PFSK-1 (cell line): Measurements from ENCODE around the gene KCNQ2.
A peak's percentile ranks its signal among the peaks of the same experiment; 100 is the strongest.

Experiments used
- FOXP2 ChIP-seq: optimal IDR thresholded peaks from 2 replicates; pipeline ENCODE3; 2011; ENCODE audit warnings: borderline replicate concordance, control low read depth, inconsistent platforms; ENCODE audit not compliant: insufficient read depth; ENCODE audit errors: extremely low read length, extremely low read depth
- POLR2AphosphoS5 ChIP-seq: IDR thresholded peaks from 2 replicates; pipeline ENCODE4 v1.6.1; 2012; ENCODE audit warnings: low read depth, mild to moderate bottlenecking, control low read depth, low read length, moderate library complexity
- SIN3A ChIP-seq: IDR thresholded peaks from 2 replicates; pipeline ENCODE4 v1.6.1; 2012; ENCODE audit warnings: mild to moderate bottlenecking, low read length, moderate library complexity, borderline replicate concordance; ENCODE audit not compliant: insufficient read depth
- TAF1 ChIP-seq: IDR thresholded peaks from 2 replicates; pipeline ENCODE4 v1.6.1; 2012; ENCODE audit warnings: low read length, control low read depth, borderline replicate concordance; ENCODE audit not compliant: insufficient read depth
- TF ChIP-seq, protein P1 (sequence below), 2 experiments: IDR thresholded peaks; 2 replicates each; pipeline versions ENCODE4 v1.6.1 to v1.8.0; 2011 to 2012; ENCODE audit warnings: low read depth in 2 of 2, low read length in 2 of 2, control low read depth in 1 of 2, inconsistent platforms in 1 of 2, mild to moderate bottlenecking in 1 of 2, moderate library complexity in 1 of 2; ENCODE audit not compliant: insufficient read depth in 1 of 2

Gene KCNQ2

DNA sequence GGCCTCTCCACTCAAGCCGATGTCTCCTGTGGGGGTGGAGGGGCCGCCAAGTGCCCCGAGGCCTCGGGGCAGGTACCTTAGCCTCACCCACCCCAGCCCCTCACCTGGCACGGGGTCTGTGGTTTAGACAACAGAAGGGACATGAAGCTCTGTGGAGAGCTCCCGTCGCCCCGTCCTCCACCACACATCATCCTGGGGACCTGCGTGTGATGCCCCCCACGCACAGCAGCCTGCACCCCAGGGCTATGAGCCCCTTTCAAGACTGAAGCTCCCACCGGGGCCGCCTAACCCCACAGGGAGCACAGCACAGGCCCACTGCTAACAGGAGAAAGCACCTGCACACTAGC is 8.2 kb downstream of the KCNQ2 start:
- TF ChIP-seq TAF1 (no peak), POLR2AphosphoS5 (no peak), SIN3A (no peak), FOXP2 (no peak)

DNA sequence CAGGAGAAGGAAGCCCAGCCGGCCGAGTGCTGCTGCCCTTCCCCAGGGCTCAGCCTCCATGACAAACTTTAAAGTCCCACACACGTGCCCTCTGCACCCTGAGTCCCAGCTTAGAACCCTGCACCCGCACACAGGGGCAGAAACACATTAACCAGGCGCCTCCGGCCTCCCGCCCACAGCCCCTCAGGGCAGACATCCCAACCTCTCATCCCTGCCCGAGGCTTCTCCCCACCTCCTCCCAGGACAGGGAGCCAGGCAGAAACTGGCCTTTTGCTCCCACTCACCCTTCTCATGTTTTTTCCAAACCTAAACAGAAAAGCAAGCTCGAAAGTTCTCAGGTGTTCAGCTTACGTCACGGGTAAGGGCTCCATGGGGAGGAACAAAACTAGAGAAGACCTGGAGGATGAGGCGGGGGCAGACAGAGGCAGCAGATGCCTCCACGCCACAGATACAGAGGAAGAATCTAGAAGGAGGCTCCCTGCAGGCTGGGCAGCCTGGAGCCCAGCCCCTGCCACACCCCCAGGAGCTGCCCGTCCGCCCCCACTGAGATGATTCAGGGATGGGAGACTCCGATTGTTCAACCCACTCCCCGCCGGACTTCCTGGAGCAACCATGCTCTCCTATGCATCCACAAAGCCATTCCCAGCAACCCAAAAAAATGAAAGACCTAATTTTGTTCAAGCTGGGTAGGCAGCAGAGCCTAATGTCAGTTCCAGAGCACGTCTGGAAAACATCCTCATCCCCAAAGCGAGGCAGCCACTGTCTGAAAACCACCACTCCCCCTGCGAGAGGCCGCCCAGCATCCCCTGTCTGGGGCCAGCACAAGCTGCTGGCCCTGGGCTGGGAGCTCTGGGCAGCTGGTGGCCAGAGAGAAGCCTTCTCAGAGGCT is 8.8 kb downstream of the KCNQ2 start:
- TF ChIP-seq FOXP2 (no peak), SIN3A (no peak), TAF1 (no peak), POLR2AphosphoS5 (no peak)
- TF ChIP-seq, protein P1, sequence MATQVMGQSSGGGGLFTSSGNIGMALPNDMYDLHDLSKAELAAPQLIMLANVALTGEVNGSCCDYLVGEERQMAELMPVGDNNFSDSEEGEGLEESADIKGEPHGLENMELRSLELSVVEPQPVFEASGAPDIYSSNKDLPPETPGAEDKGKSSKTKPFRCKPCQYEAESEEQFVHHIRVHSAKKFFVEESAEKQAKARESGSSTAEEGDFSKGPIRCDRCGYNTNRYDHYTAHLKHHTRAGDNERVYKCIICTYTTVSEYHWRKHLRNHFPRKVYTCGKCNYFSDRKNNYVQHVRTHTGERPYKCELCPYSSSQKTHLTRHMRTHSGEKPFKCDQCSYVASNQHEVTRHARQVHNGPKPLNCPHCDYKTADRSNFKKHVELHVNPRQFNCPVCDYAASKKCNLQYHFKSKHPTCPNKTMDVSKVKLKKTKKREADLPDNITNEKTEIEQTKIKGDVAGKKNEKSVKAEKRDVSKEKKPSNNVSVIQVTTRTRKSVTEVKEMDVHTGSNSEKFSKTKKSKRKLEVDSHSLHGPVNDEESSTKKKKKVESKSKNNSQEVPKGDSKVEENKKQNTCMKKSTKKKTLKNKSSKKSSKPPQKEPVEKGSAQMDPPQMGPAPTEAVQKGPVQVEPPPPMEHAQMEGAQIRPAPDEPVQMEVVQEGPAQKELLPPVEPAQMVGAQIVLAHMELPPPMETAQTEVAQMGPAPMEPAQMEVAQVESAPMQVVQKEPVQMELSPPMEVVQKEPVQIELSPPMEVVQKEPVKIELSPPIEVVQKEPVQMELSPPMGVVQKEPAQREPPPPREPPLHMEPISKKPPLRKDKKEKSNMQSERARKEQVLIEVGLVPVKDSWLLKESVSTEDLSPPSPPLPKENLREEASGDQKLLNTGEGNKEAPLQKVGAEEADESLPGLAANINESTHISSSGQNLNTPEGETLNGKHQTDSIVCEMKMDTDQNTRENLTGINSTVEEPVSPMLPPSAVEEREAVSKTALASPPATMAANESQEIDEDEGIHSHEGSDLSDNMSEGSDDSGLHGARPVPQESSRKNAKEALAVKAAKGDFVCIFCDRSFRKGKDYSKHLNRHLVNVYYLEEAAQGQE (IDR thresholded peaks at IDR 0.05; ENCODE audit: insufficient read depth in 1 of 2, low read depth in 2 of 2, low read length in 2 of 2): no peak

DNA sequence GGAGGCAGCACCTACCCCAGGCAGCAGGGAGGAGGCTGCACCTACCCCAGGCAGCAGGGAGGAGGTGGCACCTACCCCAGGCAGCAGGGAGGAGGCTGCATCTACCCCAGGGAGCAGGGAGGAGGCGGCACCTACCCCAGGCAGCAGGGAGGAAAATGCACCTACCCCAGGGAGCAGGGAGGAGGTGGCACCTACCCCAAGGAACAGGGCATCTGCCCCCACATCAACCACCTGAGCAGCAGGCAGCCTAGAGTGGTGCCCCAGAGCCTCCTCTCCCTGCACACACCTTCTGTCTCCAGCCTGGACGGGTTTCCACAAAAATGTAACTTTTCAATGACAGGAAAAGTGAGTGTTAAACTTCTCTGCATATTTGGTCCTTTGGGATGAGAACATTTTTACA is 10.2 kb downstream of the KCNQ2 start:
- TF ChIP-seq SIN3A (no peak), POLR2AphosphoS5 (no peak), TAF1 (no peak), FOXP2 (no peak)
- TF ChIP-seq, protein P1 (IDR thresholded peaks at IDR 0.05; ENCODE audit: insufficient read depth in 1 of 2, low read depth in 2 of 2, low read length in 2 of 2): no peak

DNA sequence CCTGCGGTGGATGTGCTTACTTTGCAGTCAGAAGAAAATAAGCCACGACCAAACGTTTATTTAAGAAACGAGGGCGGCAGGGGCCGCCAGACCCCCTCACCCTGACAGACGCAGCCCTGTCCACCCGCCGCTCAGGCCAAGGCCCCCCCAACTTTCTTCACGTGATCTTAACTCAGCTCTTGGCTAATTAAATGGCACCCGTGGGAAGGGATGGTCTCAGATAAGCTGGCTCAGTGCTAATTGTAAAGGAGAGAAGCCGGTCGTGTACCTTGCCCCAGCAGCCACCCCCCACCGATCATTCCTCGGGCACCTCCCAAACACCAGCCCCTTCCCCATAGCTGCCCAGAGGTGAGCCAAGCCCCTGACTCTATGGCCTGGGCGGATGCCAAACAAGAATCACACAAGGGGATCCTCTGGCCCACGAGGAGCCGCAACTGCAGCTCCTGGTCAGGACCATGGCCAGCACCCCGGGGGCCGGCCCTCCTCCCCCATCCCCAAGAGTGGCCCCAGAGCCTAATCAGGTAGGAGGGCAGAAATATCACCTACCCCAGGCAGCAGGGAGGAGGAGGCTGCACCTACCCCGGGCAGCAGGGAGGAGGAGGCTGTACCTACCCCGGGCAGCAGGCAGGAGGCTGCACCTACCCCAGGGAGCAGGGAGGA is 11.2 kb downstream of the KCNQ2 start:
- TF ChIP-seq, protein P1 (IDR thresholded peaks at IDR 0.05; ENCODE audit: insufficient read depth in 1 of 2, low read depth in 2 of 2, low read length in 2 of 2): peak; percentile 92 to 97
- no peak for TF ChIP-seq TAF1

DNA sequence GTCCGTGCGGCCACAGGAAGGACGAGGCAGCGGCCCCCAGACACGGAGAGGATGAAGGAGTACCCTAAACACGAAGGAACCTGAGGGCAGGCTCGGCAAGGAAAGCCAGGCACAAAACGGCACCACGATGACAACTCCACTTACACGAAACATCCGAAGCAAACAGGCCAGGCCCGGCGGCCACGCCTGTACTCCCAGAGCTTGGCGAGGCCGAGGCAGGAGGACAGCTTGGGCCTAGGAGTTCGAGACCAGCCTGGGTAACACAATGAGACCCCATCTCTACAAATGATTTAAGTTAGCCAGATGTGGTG is 13.4 kb downstream of the KCNQ2 start:
- TF ChIP-seq POLR2AphosphoS5: no peak
